Measurements from ENCODE around the gene SHISA8. TPM values are rescaled to one million over a fixed set of nuclear protein-coding genes. Genes with fewer than 3 reads are reported as not detected.

The SHISA8 gene
- total and polyA plus RNA-seq, 10 of the 15 experiments (the other 5 are each of a cell fraction or from before 2014, with no cell fraction given), result 0.06 to 10.1 (median 0.25) TPM

GRCh38 chr22:41920271-41920976, 5.5 kb upstream of the SHISA8 start:
- FAIRE-seq (peak; percentile 44), ATAC-seq (peak; percentile 23), DNase-seq (ENCODE audit: low read depth, low spot score) (no peak)
- H3K79me2 ChIP-seq (ENCODE audit: control insufficient read depth, insufficient read depth, low read length), result peaks cover 33% of the 10 kb centered on the region
- H3K27me3 ChIP-seq (replicated peaks in 1 of 2; ENCODE audit: control insufficient read depth in 2 of 2, insufficient read depth in 2 of 2, low read length in 1 of 2), result peaks cover 0 to under 1% of the 10 kb centered on the region in 2 experiments; a peak in 2 of 4 replicates
- H2AFZ ChIP-seq (ENCODE audit: control insufficient read depth, low read depth, low read length), result no peak overlapping the region
- H3K36me3 ChIP-seq (ENCODE audit: control insufficient read depth in 2 of 2, insufficient read depth in 2 of 2, low read length in 1 of 2), result 0 out of 4 replicates have a peak, but pooled peaks cover 0 to 9% of the 10 kb centered on the region in 2 experiments
- ChIA-PET RAD21 (ENCODE audit: unreplicated experiment) (interaction anchor here (0.7 to 11.6 kb wide), 5 partner anchors 17 to 58 kb away, joined by 4 to 408 read pairs (median 8); partner anchors contain the start of gene CENPM), SMC1A (ENCODE audit: uncharacterized antibody, unreplicated experiment) (interaction anchor here (0.7 to 15.4 kb wide), 5 partner anchors 19 to 590 kb away, joined by 3 to 321 read pairs (median 3); no protein-coding TSS in a partner anchor), CTCF (interaction anchor here (1.0 to 11.0 kb wide), 3 partner anchors 17 to 223 kb away, joined by 3 to 234 read pairs (median 3); partner anchors contain the start of gene SMIM45), POLR2A (interaction anchor here (0.9 to 15.3 kb wide), 14 partner anchors 15 to 302 kb away, joined by 3 to 599 read pairs (median 4); partner anchors contain the start of genes CENPM, SMDT1 and SREBF2)
- H3K9ac ChIP-seq (ENCODE audit: control insufficient read depth, insufficient read depth, low read length), result peak overlapping the region; percentile 85
- peak overlapping the region; percentile 66 for H3K4me3 ChIP-seq
- H4K20me1 ChIP-seq (ENCODE audit: control insufficient read depth, insufficient read depth), result no peaks in the 10 kb centered on the region
- in situ Hi-C loops (cut with MboI) (no loop called here), intact Hi-C loops (cut with micrococcal nuclease; ENCODE audit: unreplicated experiment) (loop anchor here (1.0 to 5.0 kb wide), 2 partner anchors 20 to 88 kb away; partner anchors contain the start of gene SREBF2)
- H3K4me1 ChIP-seq (ENCODE audit: control insufficient read depth, insufficient read depth, low read length), result peaks cover 68% of the 10 kb centered on the region
- peak overlapping the region; percentile 86 for H3K27ac ChIP-seq (ENCODE audit: control insufficient read depth, insufficient read depth)
- BruUV-seq (replicated peaks), result TSS peak; percentile 96
- H3K9me3 ChIP-seq (replicated peaks; ENCODE audit: control insufficient read depth, insufficient read depth, low read length), result no peaks in the 10 kb centered on the region
- WGBS (ENCODE audit: insufficient coverage, insufficient replicate concordance, low lambda C conversion rate, missing lambda C conversion rate), result under 1% methylated on average over 21 of the region's 21 CpGs
- peak overlapping the region; percentile 97 for H3K4me2 ChIP-seq (ENCODE audit: control insufficient read depth, insufficient read depth)
- TF ChIP-seq NBN (IDR thresholded peaks at IDR 0.05), result peak; percentile 74; the same call in 1 of the 2 replicates
- no peak for TF ChIP-seq ZNF384 (IDR thresholded peaks at IDR 0.05; ENCODE audit: borderline replicate concordance, low read depth, low read length)
- no peak for TF ChIP-seq NFYA (IDR thresholded peaks at IDR 0.05; ENCODE audit: borderline replicate concordance, low read depth, low read length)
- no peak for TF ChIP-seq MYB (IDR thresholded peaks at IDR 0.05; ENCODE audit: borderline replicate concordance, low read depth, low read length)
- TF ChIP-seq SMAD5 (IDR thresholded peaks at IDR 0.05; ENCODE audit: low read depth), result no peak; the same call in 1 of the 2 replicates
- TF ChIP-seq E4F1 (IDR thresholded peaks at IDR 0.05; ENCODE audit: borderline replicate concordance, partially characterized antibody), result no peak
- no peak for TF ChIP-seq HDAC2 (IDR thresholded peaks at IDR 0.05)
- TF ChIP-seq PAX8 (IDR thresholded peaks at IDR 0.05), result peak; percentile 88; the same call in 1 of the 2 replicates
- TF ChIP-seq ESRRA (IDR thresholded peaks at IDR 0.05; ENCODE audit: low read length), result no peak
- peak; percentile 94 for TF ChIP-seq SPI1 (IDR thresholded peaks at IDR 0.05; ENCODE audit: borderline replicate concordance, insufficient read depth, low read depth, low read length)
- TF ChIP-seq, protein P1, sequence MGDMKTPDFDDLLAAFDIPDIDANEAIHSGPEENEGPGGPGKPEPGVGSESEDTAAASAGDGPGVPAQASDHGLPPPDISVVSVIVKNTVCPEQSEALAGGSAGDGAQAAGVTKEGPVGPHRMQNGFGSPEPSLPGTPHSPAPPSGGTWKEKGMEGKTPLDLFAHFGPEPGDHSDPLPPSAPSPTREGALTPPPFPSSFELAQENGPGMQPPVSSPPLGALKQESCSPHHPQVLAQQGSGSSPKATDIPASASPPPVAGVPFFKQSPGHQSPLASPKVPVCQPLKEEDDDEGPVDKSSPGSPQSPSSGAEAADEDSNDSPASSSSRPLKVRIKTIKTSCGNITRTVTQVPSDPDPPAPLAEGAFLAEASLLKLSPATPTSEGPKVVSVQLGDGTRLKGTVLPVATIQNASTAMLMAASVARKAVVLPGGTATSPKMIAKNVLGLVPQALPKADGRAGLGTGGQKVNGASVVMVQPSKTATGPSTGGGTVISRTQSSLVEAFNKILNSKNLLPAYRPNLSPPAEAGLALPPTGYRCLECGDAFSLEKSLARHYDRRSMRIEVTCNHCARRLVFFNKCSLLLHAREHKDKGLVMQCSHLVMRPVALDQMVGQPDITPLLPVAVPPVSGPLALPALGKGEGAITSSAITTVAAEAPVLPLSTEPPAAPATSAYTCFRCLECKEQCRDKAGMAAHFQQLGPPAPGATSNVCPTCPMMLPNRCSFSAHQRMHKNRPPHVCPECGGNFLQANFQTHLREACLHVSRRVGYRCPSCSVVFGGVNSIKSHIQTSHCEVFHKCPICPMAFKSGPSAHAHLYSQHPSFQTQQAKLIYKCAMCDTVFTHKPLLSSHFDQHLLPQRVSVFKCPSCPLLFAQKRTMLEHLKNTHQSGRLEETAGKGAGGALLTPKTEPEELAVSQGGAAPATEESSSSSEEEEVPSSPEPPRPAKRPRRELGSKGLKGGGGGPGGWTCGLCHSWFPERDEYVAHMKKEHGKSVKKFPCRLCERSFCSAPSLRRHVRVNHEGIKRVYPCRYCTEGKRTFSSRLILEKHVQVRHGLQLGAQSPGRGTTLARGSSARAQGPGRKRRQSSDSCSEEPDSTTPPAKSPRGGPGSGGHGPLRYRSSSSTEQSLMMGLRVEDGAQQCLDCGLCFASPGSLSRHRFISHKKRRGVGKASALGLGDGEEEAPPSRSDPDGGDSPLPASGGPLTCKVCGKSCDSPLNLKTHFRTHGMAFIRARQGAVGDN (IDR thresholded peaks at IDR 0.05), result peak; percentile 79
- peak; percentile 73 for TF ChIP-seq POLR2A (IDR thresholded peaks at IDR 0.05; ENCODE audit: low read depth, low read length)
- peak; percentile 61 for TF ChIP-seq CREM (IDR thresholded peaks at IDR 0.05; ENCODE audit: low read depth)
- TF ChIP-seq ZZZ3 (IDR thresholded peaks at IDR 0.05; ENCODE audit: control insufficient read depth, insufficient read length, low read depth), result no peak
- TF ChIP-seq ZSCAN29 (IDR thresholded peaks at IDR 0.05), result 0 out of 2 replicates have a peak, but pooled peaks have one; percentile 47
- TF ChIP-seq, protein P2, sequence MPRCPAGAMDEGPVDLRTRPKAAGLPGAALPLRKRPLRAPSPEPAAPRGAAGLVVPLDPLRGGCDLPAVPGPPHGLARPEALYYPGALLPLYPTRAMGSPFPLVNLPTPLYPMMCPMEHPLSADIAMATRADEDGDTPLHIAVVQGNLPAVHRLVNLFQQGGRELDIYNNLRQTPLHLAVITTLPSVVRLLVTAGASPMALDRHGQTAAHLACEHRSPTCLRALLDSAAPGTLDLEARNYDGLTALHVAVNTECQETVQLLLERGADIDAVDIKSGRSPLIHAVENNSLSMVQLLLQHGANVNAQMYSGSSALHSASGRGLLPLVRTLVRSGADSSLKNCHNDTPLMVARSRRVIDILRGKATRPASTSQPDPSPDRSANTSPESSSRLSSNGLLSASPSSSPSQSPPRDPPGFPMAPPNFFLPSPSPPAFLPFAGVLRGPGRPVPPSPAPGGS (IDR thresholded peaks at IDR 0.05; ENCODE audit: borderline replicate concordance, insufficient read depth, low read depth, low read length, poor library complexity, severe bottlenecking), result peak; percentile 68
